Measurements from ENCODE around the gene GMPR.

- TF ChIP-seq ZFP30 (CRISPR knock-in tag; IDR thresholded peaks at IDR 0.05) = no peak
- no peak for TF ChIP-seq ZNF70 (CRISPR knock-in tag; IDR thresholded peaks at IDR 0.05)
Measured at GRCh38 chr6:16239798-16240123, 1.4 kb downstream of the GMPR start.
